SKM-1 (cell line): ENCODE data around the gene BAG1.

Source experiments
- DNase-seq: peaks from one replicate; lab custom pipeline; 2025; ENCODE audit not compliant: unreplicated experiment; lab: John Stamatoyannopoulos, UW

BAG1 gene

GRCh38 chr9:33244137-33244784, 20.2 kb downstream of the BAG1 start:
- peak; percentile 8 for DNase-seq

DNA sequence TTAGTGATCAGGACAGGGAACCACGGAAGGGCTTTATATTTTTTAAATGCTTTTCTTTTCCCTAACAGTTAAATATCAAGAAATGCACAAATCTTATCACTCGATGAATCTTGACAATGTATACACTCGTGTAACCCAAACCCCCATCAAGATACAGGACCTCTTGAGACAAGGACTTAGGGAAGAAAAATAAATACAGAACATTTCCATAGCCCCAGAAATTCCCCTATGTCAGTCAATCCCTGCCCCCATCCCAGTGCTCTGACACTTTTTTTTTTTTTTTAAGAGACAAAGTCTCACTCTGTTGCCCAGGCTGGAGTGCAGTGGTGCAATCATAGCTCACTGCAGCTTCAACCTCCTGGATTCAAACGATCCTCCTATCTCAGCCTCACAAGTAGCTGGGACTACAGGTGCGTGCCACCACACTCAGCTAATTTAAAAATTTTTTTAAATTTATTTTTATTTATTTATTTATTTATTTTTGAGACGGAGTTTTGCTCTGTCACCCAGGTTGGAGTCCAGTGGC, 21.8 kb downstream of the BAG1 start:
- DNase-seq: no peak

- DNase-seq: no peak
Measured at GRCh38 chr9:33241298-33241697, 23.2 kb downstream of the BAG1 start.

GRCh38 chr9:33239921-33240320, 24.6 kb downstream of the BAG1 start, which contains the start of gene SPINK4:
SPINK4 (plus strand) TSS chr9:33240167; CDS start chr9:33240209, 42 bp downstream.
- no peak for DNase-seq

- no peak for DNase-seq
Measured at GRCh38 chr9:33236571-33236970, 27.9 kb downstream of the BAG1 start.

GRCh38 chr9:33234511-33235467, 29.7 kb downstream of the BAG1 start:
- DNase-seq: no peak

DNA sequence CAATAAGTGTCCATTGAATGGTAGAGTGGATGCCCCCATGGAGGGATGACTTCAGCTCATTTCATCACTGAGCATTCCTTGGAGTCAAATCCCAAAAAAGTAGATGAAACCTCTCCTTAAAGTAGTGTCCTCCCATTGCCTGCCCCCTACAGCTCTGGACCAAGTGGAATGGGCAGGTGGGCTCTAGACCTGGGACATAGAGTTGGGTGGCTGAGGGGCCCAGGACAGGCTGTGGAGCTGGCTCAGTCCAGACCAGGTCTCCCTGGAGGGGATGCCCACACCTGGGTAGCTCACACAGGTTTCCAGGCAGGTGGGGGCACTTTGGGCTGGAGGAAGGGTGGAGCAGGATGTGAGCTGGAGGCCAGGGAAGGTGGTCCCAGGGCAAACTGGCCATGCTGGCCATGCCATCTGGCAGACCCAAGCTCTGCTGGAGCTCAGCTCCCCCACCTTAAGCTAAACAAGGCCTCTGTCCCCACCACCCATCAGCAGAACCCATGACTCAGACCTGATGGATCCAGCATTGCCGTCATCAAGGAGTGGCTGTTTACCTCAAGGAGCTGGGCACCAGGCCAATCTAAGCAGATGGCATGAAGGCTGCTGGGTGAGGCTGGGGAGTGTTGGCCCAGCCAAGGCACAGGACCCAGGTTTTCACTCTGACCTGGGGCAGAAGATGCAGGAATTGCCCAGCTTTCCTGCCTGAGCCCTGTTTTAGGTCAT, 30.7 kb downstream of the BAG1 start:
- DNase-seq: no peak

GRCh38 chr9:33232815-33233214, 31.7 kb downstream of the BAG1 start:
- DNase-seq: no peak

DNA sequence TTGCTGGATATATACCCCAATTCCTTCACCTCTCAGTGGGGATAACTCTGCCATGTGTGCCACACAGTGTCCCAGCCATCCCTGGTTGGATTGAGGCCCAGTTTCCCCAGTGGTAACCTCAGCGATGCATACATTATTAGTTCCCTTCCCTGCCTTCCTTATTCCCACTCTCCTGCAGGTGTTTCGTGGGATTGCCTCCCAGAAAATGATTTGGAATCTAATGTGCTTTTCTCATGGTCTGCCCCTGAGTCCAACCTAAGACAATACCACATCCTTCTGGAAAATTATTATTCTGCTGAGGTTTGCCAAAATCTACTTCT, 32.9 kb downstream of the BAG1 start:
- no peak for DNase-seq

- DNase-seq: no peak
Measured at GRCh38 chr9:33230756-33231622, 33.5 kb downstream of the BAG1 start.

- DNase-seq: no peak
Measured at GRCh38 chr9:33229359-33230114, 35.0 kb downstream of the BAG1 start.

GRCh38 chr9:33228606-33229005, 35.9 kb downstream of the BAG1 start:
- DNase-seq: no peak

DNA sequence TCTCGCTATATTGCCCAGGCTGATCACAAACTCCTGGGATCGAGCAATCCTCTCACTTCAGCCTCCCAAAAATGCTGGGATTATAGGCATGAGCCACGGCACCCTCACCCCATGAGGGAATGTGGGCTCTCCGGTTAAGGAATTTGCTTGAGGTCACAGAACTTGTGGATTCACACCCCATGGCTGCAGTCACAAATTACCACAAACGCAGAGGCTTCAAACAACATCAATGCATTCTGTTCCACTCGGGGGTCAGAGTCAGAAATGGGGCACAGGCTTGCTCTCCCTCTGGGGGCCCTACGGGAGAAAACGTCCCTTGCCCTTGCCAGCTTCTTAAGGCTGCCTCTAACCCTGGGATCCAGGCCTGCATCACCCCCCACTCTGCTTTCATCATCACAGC, 36.8 kb downstream of the BAG1 start:
- no peak for DNase-seq

GRCh38 chr9:33227008-33227398, 37.5 kb downstream of the BAG1 start:
- peak; percentile 83 for DNase-seq

- DNase-seq: peak; percentile 44
Measured at GRCh38 chr9:33225319-33226147, 39.0 kb downstream of the BAG1 start.

DNA sequence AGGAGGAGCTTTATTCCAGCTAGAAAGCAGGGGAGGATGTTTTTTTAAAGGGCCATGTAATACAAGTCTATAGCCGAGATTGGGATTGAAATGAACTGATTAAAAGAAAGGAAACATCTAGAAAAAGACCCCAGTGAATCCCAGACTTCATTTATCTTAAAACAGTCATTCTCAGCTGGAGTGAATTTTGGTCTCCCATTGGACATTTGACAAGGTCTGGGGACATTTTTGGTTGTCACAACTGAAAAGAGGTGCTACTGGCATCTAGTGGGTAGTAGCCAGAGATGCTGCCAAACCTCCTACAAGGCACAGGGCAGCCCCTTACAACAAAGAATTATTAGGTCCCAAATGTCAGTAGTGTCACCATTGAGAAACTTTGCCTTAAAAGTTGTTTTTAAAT, 40.8 kb downstream of the BAG1 start:
- no peak for DNase-seq

GRCh38 chr9:33222031-33222430, 42.5 kb downstream of the BAG1 start:
- DNase-seq: no peak

DNA sequence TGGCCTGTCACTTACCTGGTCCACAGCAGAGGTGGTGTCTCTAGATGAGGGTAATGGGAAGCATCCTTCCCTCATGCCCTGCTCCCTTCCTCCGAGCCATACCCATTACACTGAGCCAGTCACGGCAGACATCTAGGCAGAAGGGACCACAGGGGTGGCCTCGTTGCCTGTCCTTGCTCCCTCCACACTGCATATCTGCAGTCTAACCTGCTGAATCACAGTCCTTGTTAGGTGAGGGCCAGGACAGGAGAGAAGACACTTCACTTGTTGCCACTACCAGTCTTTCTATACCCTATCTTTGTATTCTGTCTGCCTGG, 43.0 kb downstream of the BAG1 start:
- DNase-seq: no peak
